Esophagus muscularis mucosa (tissue), 4 donors: ENCODE data around the gene DNAH17. TPM values are rescaled to one million over a fixed set of nuclear protein-coding genes. Genes with fewer than 3 reads are reported as not detected.
A peak's percentile ranks its signal among the peaks of the same experiment; 100 is the strongest.

Source experiments
- DNase-seq: peaks from one replicate; pipeline ENCODE4 v3.0.0-alpha.2; 2017; ENCODE audit errors: extremely low spot score
- H3K27ac ChIP-seq, 4 donors: fragments of 200-600 bp; sonication (generic); replicated peaks in 1 of 4; 1 replicate in 3 of 4; 2 replicates in 1 of 4; pipeline ENCODE4 v1.5.1; 2016 to 2019; ENCODE audit warnings: mild to moderate bottlenecking in 1 of 4
- H3K27me3 ChIP-seq, 4 donors: fragments of 200-600 bp; sonication (generic); one replicate each; pipeline versions ENCODE4 v1.5.1 to v1.6.0; 2016 to 2019
- H3K36me3 ChIP-seq, 4 donors: fragments of 200-600 bp; sonication (generic); one replicate each; pipeline ENCODE4 v1.5.1; 2016 to 2019
- H3K4me1 ChIP-seq, 4 donors: fragments of 200-600 bp; sonication (generic); one replicate each; pipeline ENCODE4 v1.5.1; 2016 to 2019
- H3K4me3 ChIP-seq, 4 donors: fragments of 200-600 bp; sonication (generic); 1 replicate in 2 of 4; 2 replicates in 2 of 4; pipeline ENCODE4 v1.5.1; 2016 to 2019; ENCODE audit warnings: mild to moderate bottlenecking in 4 of 4, moderate library complexity in 1 of 4
- H3K9me3 ChIP-seq, 4 donors: fragments of 200-600 bp; sonication (generic); 1 replicate in 3 of 4; 2 replicates in 1 of 4; pipeline ENCODE4 v1.5.1; 2016 to 2019
- CTCF ChIP-seq, 3 experiments: fragments of 200-600 bp in 2 of 3; fragments of 450-650 bp in 1 of 3; sonication (generic) in 2 of 3; IDR thresholded peaks; one replicate each; pipeline ENCODE4 v1.5.1; 2017 to 2019; ENCODE audit warnings: antibody characterized with exemption in 3 of 3, mild to moderate bottlenecking in 2 of 3, moderate library complexity in 1 of 3
- EP300 ChIP-seq: sonication (generic); formaldehyde crosslinking; IDR thresholded peaks from one replicate; pipeline ENCODE4 v1.6.1; 2017; ENCODE audit warnings: antibody characterized with exemption
- POLR2A ChIP-seq: fragments of 450-650 bp; IDR thresholded peaks from one replicate; pipeline ENCODE4 v1.6.1; 2017; ENCODE audit warnings: antibody characterized with exemption, moderate library complexity, mild to moderate bottlenecking, low read depth
- POLR2AphosphoS5 ChIP-seq, 2 donors: sonication (generic); formaldehyde crosslinking; IDR thresholded peaks; one replicate each; pipeline ENCODE4 v1.6.1; 2017; ENCODE audit warnings: antibody characterized with exemption in 2 of 2
- WGBS: methylation state at CpG from one replicate; pipeline ENCODE4 v1.1.5; 2018; 5-methylcytosine and 5-hydroxymethylcytosine counted together
- intact Hi-C: fragments of 100-400 bp; cut with DNase I; formaldehyde crosslinking; loops from one replicate; pipeline ENCODE4 v1.15.1; 2023
- total RNA-seq, 4 donors: library from RNA; depleted of rRNA; stranded (reverse); fragments of >200 nt; gene quantifications; one replicate each; pipeline versions ENCODE4 v1.1.0 to v1.2.1, GENCODE V29; 2016

The DNAH17 gene
- total RNA-seq, 4 donors from 2014 or later = not detected

- peaks cover 66 to 76% (median 69%) of the 10 kb centered on the region in 4 donors for H3K4me1 ChIP-seq
- DNase-seq = no peak
- no peak overlapping the region for H3K4me3 ChIP-seq
- TF ChIP-seq CTCF (IDR thresholded peaks at IDR 0.05) = no peak
- no peak for TF ChIP-seq POLR2A
- no peak for TF ChIP-seq EP300
- no peak for TF ChIP-seq POLR2AphosphoS5 (IDR thresholded peaks at IDR 0.05)
- no peaks in the 10 kb centered on the region for H3K9me3 ChIP-seq
- H3K36me3 ChIP-seq = peaks cover 0 to 62% (median 37%) of the 10 kb centered on the region in 4 donors
- peak overlapping the region; percentile 69 to 80 (median 75) for H3K27ac ChIP-seq
- no peaks in the 10 kb centered on the region for H3K27me3 ChIP-seq
- WGBS = 58% methylated on average over 12 of the region's 17 CpGs
- intact Hi-C loops = no loop called here
These were observed 161.1 kb downstream of the DNAH17 start for GRCh38 chr17:78415821-78416711.

GRCh38 chr17:78414178-78415162, 162.7 kb downstream of the DNAH17 start:
- Histone ChIP-seq H3K27me3 (no peaks in the 10 kb centered on the region), H3K4me3 (no peak overlapping the region), H3K4me1 (peaks cover 61 to 75% (median 68%) of the 10 kb centered on the region in 4 donors), H3K9me3 (no peaks in the 10 kb centered on the region), H3K36me3 (peaks cover 0 to 49% (median 25%) of the 10 kb centered on the region in 4 donors), H3K27ac (peak overlapping the region; percentile 38 to 80 (median 57))
- DNase-seq = no peak
- intact Hi-C loops = no loop called here
- no peak for TF ChIP-seq CTCF (IDR thresholded peaks at IDR 0.05)
- no peak for TF ChIP-seq EP300
- TF ChIP-seq POLR2A = no peak
- no peak for TF ChIP-seq POLR2AphosphoS5 (IDR thresholded peaks at IDR 0.05)
- 84% methylated on average over 24 of the region's 34 CpGs for WGBS

DNA sequence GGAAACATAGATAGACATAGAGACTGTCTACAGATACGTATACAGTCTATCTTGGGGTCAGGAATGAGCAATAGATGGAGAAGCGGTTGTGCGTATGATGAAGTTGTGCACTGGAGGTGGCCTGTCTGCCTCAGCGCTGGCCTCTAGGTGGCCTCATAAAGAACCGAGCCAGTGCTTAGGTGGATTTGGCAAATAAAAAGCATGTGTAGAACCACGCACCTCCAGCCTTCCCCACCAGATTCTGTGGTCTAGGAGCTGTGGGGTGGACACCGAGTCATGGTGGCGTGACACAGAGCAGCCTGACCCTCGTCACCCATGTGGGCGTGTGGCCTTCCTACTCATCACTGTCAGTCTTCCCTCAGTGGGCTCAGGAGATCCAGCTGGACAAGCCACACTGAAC, 164.8 kb downstream of the DNAH17 start:
- H3K27ac ChIP-seq = peak overlapping the region in 1 of 4 donors; percentile 80
- 81% methylated on average over 6 of the region's 10 CpGs for WGBS
- H3K27me3 ChIP-seq = no peaks in the 10 kb centered on the region
- intact Hi-C loops = no loop called here
- no peak overlapping the region for H3K4me3 ChIP-seq
- no peaks in the 10 kb centered on the region for H3K9me3 ChIP-seq
- H3K4me1 ChIP-seq = peaks cover 66 to 84% (median 75%) of the 10 kb centered on the region in 4 donors
- TF ChIP-seq EP300 = no peak
- no peak for TF ChIP-seq POLR2A
- peak in 1 of 3 experiments; percentile 16 for TF ChIP-seq CTCF (IDR thresholded peaks at IDR 0.05)
- TF ChIP-seq POLR2AphosphoS5 (IDR thresholded peaks at IDR 0.05) = no peak
- no peak for DNase-seq
- H3K36me3 ChIP-seq = peaks cover 0 to 50% (median 26%) of the 10 kb centered on the region in 4 donors

- peak overlapping the region in 1 of 4 donors; percentile 16 for H3K27ac ChIP-seq
- WGBS = 89% methylated on average over 14 of the region's 17 CpGs
These were observed 165.8 kb downstream of the DNAH17 start for GRCh38 chr17:78411241-78411857.

More at GRCh38 chr17:78411241-78411857, 165.8 kb downstream of the DNAH17 start:
- DNase-seq = no peak
- intact Hi-C loops = no loop called here
- TF ChIP-seq POLR2A (peak; percentile 11), CTCF (IDR thresholded peaks at IDR 0.05) (no peak), POLR2AphosphoS5 (IDR thresholded peaks at IDR 0.05) (no peak)
- no peaks in the 10 kb centered on the region for H3K27me3 ChIP-seq
- H3K36me3 ChIP-seq = peaks cover 0 to 59% (median 34%) of the 10 kb centered on the region in 4 donors
- H3K4me3 ChIP-seq = no peak overlapping the region
- H3K9me3 ChIP-seq = no peaks in the 10 kb centered on the region
- H3K4me1 ChIP-seq = peaks cover 55 to 79% (median 67%) of the 10 kb centered on the region in 4 donors
